GM12873 (cell line): ENCODE data around the gene MAN1B1.

Experiments used
- CTCF ChIP-seq: IDR thresholded peaks from 2 replicates; pipeline ENCODE4 v1.5.1; 2012; ENCODE audit warnings: low read depth, mild to moderate bottlenecking, moderate library complexity, low read length, control low read depth; ENCODE audit not compliant: insufficient read depth; ENCODE audit errors: missing control alignments

MAN1B1 gene

GRCh38 chr9:137054932-137055384 is 31.8 kb upstream of the MAN1B1 start:
- TF ChIP-seq CTCF: no peak

GRCh38 chr9:137055385-137056364 is 31.1 kb upstream of the MAN1B1 start:
- TF ChIP-seq CTCF: no peak

DNA sequence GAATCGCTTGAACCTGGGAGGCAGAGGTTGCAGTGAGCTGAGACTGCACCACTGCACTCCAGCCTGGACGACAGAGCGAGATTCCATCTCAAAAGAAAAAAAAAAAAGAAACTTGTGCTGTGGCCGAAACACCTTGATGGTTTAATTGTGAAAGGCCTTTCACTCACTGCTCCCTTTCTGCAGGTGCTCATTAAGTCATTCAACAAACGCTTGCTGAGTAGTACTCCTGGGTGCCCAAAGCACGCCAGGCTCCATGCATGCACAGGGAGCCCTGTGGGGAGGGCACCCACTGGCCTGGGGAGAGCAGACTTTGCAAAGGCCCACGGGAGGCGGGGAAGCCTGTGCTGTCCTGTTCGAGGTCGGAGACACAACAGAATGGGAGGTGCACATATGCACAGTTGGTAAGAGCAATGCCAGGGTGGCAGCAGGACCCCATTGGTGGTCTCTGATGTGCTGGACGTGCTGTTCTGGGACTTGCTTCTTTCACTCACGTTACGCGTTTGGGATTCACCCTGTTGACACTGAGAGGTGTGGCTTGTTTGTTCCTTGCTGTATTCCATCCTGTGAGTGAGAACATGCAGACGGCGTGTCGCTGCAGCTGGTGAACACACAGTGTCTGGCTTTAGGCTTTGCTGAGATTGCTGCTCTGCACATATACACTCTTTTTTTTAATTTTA is 29.9 kb upstream of the MAN1B1 start:
- TF ChIP-seq CTCF: no peak

GRCh38 chr9:137057545-137057944 is 29.2 kb upstream of the MAN1B1 start:
- no peak for TF ChIP-seq CTCF

GRCh38 chr9:137058521-137059234 is 28.1 kb upstream of the MAN1B1 start:
- no peak for TF ChIP-seq CTCF

DNA sequence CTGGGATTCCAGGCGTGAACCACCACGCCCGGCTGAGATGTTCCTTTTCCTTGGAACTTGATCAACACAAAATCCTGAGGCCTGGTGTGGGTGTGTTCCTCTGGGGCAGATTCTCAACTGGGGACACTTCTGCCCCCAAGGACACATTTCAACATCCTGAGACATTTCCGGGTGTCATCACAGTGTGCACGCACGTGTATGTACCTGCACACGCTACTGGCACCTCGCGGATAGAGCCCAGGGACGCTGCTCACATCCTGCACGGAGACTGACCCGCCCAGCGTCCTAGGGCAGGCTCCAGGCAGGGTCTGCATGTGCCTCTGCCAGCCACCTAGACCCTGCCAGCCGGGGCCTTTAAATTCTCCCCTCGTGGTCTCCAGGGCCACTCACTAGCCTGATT is 24.4 kb upstream of the MAN1B1 start:
- TF ChIP-seq CTCF: no peak

GRCh38 chr9:137063311-137064026 is 23.3 kb upstream of the MAN1B1 start:
- no peak for TF ChIP-seq CTCF
